Stimulated activated effector memory CD8-positive, alpha-beta T cell treated with anti-CD3 and anti-CD28 coated beads, Interleukin-12 subunit alpha, Interleukin-12 subunit beta, amount 100 ng/mL, for 72 hours (primary cell): Measurements from ENCODE around the gene BABAM2.
A peak's percentile ranks its signal among the peaks of the same experiment; 100 is the strongest.

Experiments used
- ATAC-seq: fragments of 150-1000 bp; cut with Tn5 transposase; 2 replicates; pipeline ENCODE4 v1.10.0; 2021
- DNase-seq, 2 donors: peaks; one replicate each; pipeline ENCODE4 v3.0.0; 2021 to 2022; ENCODE audit warnings: low spot score in 2 of 2
- H3K27ac Mint-ChIP-seq: one replicate; pipeline ENCODE4 v1.8.0; 2022; ENCODE audit warnings: mild to moderate bottlenecking, mixed read lengths
- H3K36me3 Mint-ChIP-seq: one replicate; pipeline ENCODE4 v1.8.0; 2022; ENCODE audit warnings: mild to moderate bottlenecking, mixed read lengths
- H3K4me1 Mint-ChIP-seq: one replicate; pipeline ENCODE4 v1.8.0; 2022; ENCODE audit warnings: mixed read lengths
- H3K4me3 Mint-ChIP-seq: one replicate; pipeline ENCODE4 v1.8.0; 2022; ENCODE audit warnings: mild to moderate bottlenecking, mixed read lengths
- H3K9me3 Mint-ChIP-seq: one replicate; pipeline ENCODE4 v1.8.0; 2022; ENCODE audit warnings: mixed read lengths

Gene BABAM2

GRCh38 chr2:28117104-28117596 lies 226.6 kb downstream of the BABAM2 start:
- Mint-ChIP-seq H3K36me3 (peaks cover 5% of the 10 kb centered on the region), H3K9me3 (no peaks in the 10 kb centered on the region), H3K4me3 (no peak overlapping the region), H3K27ac (no peak overlapping the region), H3K4me1 (peaks cover 10% of the 10 kb centered on the region)
- ATAC-seq (no peak), DNase-seq (no peak)

GRCh38 chr2:28119631-28120030 lies 229.1 kb downstream of the BABAM2 start:
- peaks cover 5% of the 10 kb centered on the region for H3K36me3 Mint-ChIP-seq
- H3K4me1 Mint-ChIP-seq = peaks cover 6% of the 10 kb centered on the region
- ATAC-seq (no peak), DNase-seq (no peak)
- no peaks in the 10 kb centered on the region for H3K9me3 Mint-ChIP-seq
- no peak overlapping the region for H3K27ac Mint-ChIP-seq
- H3K4me3 Mint-ChIP-seq = no peak overlapping the region

GRCh38 chr2:28128281-28128950 lies 237.9 kb downstream of the BABAM2 start:
- Mint-ChIP-seq H3K9me3 (no peaks in the 10 kb centered on the region), H3K27ac (no peak overlapping the region), H3K4me3 (no peak overlapping the region), H3K36me3 (peaks cover 28% of the 10 kb centered on the region), H3K4me1 (peaks cover 18% of the 10 kb centered on the region)
- ATAC-seq (no peak), DNase-seq (no peak)

- Mint-ChIP-seq H3K4me1 (peaks cover 18% of the 10 kb centered on the region), H3K27ac (no peak overlapping the region), H3K36me3 (peaks cover 35% of the 10 kb centered on the region), H3K9me3 (no peaks in the 10 kb centered on the region), H3K4me3 (no peak overlapping the region)
- no peak for DNase-seq
- ATAC-seq = peak; percentile 75
Measured at GRCh38 chr2:28129955-28130695, 239.6 kb downstream of the BABAM2 start.

GRCh38 chr2:28133778-28134177 lies 243.2 kb downstream of the BABAM2 start:
- no peak overlapping the region for H3K4me3 Mint-ChIP-seq
- ATAC-seq (no peak), DNase-seq (no peak)
- H3K36me3 Mint-ChIP-seq = peaks cover 42% of the 10 kb centered on the region
- no peak overlapping the region for H3K27ac Mint-ChIP-seq
- H3K4me1 Mint-ChIP-seq = peaks cover 20% of the 10 kb centered on the region
- no peaks in the 10 kb centered on the region for H3K9me3 Mint-ChIP-seq

GRCh38 chr2:28134262-28134812 lies 243.8 kb downstream of the BABAM2 start:
- H3K9me3 Mint-ChIP-seq = no peaks in the 10 kb centered on the region
- DNase-seq (no peak), ATAC-seq (no peak)
- peaks cover 46% of the 10 kb centered on the region for H3K36me3 Mint-ChIP-seq
- H3K27ac Mint-ChIP-seq = no peak overlapping the region
- no peak overlapping the region for H3K4me3 Mint-ChIP-seq
- H3K4me1 Mint-ChIP-seq = peaks cover 17% of the 10 kb centered on the region

GRCh38 chr2:28134857-28135256 lies 244.3 kb downstream of the BABAM2 start:
- no peaks in the 10 kb centered on the region for H3K9me3 Mint-ChIP-seq
- no peak overlapping the region for H3K4me3 Mint-ChIP-seq
- ATAC-seq (no peak), DNase-seq (no peak)
- peaks cover 17% of the 10 kb centered on the region for H3K4me1 Mint-ChIP-seq
- H3K27ac Mint-ChIP-seq = no peak overlapping the region
- peaks cover 50% of the 10 kb centered on the region for H3K36me3 Mint-ChIP-seq

- Mint-ChIP-seq H3K36me3 (peaks cover 49% of the 10 kb centered on the region), H3K9me3 (no peaks in the 10 kb centered on the region), H3K4me3 (no peak overlapping the region), H3K4me1 (peaks cover 13% of the 10 kb centered on the region), H3K27ac (no peak overlapping the region)
- no peak for DNase-seq
- ATAC-seq = no peak
Measured at GRCh38 chr2:28135324-28135723, 244.8 kb downstream of the BABAM2 start.

- ATAC-seq (no peak), DNase-seq (no peak)
- Mint-ChIP-seq H3K4me3 (no peak overlapping the region), H3K4me1 (peaks cover 12% of the 10 kb centered on the region), H3K27ac (peak overlapping the region; percentile 53), H3K36me3 (peaks cover 44% of the 10 kb centered on the region), H3K9me3 (no peaks in the 10 kb centered on the region)
Measured at GRCh38 chr2:28135799-28136198, 245.3 kb downstream of the BABAM2 start.

- H3K4me1 Mint-ChIP-seq = peaks cover 12% of the 10 kb centered on the region
- peak overlapping the region; percentile 53 for H3K27ac Mint-ChIP-seq
- peaks cover 39% of the 10 kb centered on the region for H3K36me3 Mint-ChIP-seq
- DNase-seq (no peak), ATAC-seq (no peak)
- H3K4me3 Mint-ChIP-seq = no peak overlapping the region
- no peaks in the 10 kb centered on the region for H3K9me3 Mint-ChIP-seq
Measured at GRCh38 chr2:28136556-28136955, 246.0 kb downstream of the BABAM2 start.

- Mint-ChIP-seq H3K9me3 (no peaks in the 10 kb centered on the region), H3K27ac (no peak overlapping the region), H3K36me3 (peaks cover 32% of the 10 kb centered on the region), H3K4me3 (no peak overlapping the region), H3K4me1 (peaks cover 10% of the 10 kb centered on the region)
- DNase-seq = no peak
- no peak for ATAC-seq
Measured at GRCh38 chr2:28137221-28137620, 246.7 kb downstream of the BABAM2 start.

- Mint-ChIP-seq H3K36me3 (peaks cover 18% of the 10 kb centered on the region), H3K27ac (no peak overlapping the region), H3K4me1 (no peaks in the 10 kb centered on the region), H3K4me3 (no peak overlapping the region), H3K9me3 (no peaks in the 10 kb centered on the region)
- DNase-seq (no peak), ATAC-seq (no peak)
Measured at GRCh38 chr2:28142386-28142785, 251.9 kb downstream of the BABAM2 start.

- no peak for ATAC-seq
- no peak for DNase-seq
- H3K4me3 Mint-ChIP-seq = no peak overlapping the region
- H3K4me1 Mint-ChIP-seq = no peaks in the 10 kb centered on the region
- H3K36me3 Mint-ChIP-seq = peaks cover 14% of the 10 kb centered on the region
- H3K27ac Mint-ChIP-seq = no peak overlapping the region
- H3K9me3 Mint-ChIP-seq = no peaks in the 10 kb centered on the region
Measured at GRCh38 chr2:28148000-28148399, 257.5 kb downstream of the BABAM2 start.

GRCh38 chr2:28148566-28148965 lies 258.0 kb downstream of the BABAM2 start:
- H3K4me1 Mint-ChIP-seq = no peaks in the 10 kb centered on the region
- DNase-seq (no peak), ATAC-seq (no peak)
- H3K36me3 Mint-ChIP-seq = peaks cover 14% of the 10 kb centered on the region
- no peak overlapping the region for H3K27ac Mint-ChIP-seq
- H3K9me3 Mint-ChIP-seq = no peaks in the 10 kb centered on the region
- H3K4me3 Mint-ChIP-seq = no peak overlapping the region

GRCh38 chr2:28150236-28150915 lies 259.8 kb downstream of the BABAM2 start:
- DNase-seq (no peak), ATAC-seq (no peak)
- Mint-ChIP-seq H3K4me3 (no peak overlapping the region), H3K9me3 (peaks cover 7% of the 10 kb centered on the region), H3K36me3 (peaks cover 19% of the 10 kb centered on the region), H3K27ac (no peak overlapping the region), H3K4me1 (no peaks in the 10 kb centered on the region)
